ENCODE measurements around the gene KLHL30. TPM values are rescaled to one million over a fixed set of nuclear protein-coding genes. Genes with fewer than 3 reads are reported as not detected.

Gene KLHL30
- total RNA-seq, 1 experiment from 2014 or later: 0.61 TPM

DNA sequence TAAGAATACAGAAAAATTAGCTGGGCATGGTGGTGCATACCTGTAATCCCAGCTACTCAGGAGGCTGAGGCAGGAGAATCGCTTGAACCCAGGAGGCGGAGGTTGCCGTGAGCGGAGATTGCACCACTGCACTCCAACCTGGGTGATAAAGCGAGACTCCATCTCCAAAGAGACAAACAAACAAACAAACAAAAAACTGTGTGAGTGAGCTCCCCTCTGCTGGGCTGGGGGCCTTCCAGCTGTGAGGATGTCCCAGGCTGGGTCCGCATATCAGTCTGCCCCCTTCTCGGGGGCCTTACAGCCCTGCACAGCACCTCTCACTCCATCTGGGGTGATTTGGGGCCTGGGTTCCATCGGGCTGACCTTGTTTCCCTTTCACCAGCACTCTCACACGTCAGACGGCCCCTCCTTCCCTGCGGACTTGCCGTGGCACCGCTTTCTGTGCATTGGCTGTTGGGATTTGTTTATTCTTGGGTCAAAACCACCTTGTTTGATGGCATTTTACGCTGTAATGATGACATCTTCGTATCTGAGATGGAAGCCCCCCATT is 2.8 kb upstream of the KLHL30 start (continued):
- TF ChIP-seq ZBTB33 (IDR thresholded peaks at IDR 0.05; ENCODE audit: extremely low read depth, insufficient replicate concordance, low read length) (no peak), RAD21 (IDR thresholded peaks at IDR 0.05; ENCODE audit: low read depth) (no peak)

GRCh38 chr2:238136820-238137537 is 1.5 kb upstream of the KLHL30 start:
- H4K20me1 ChIP-seq (ENCODE audit: insufficient read depth): no peaks in the 10 kb centered on the region
- no peaks in the 10 kb centered on the region for H3K36me3 ChIP-seq (ENCODE audit: control insufficient read depth in 1 of 2, insufficient read depth in 2 of 2, low read length in 2 of 2)
- H3K4me2 ChIP-seq (ENCODE audit: low read length): no peak overlapping the region
- no peak overlapping the region for H2AFZ ChIP-seq (ENCODE audit: low read depth, low read length, poor library complexity, severe bottlenecking)
- ATAC-seq: no peak
- no peaks in the 10 kb centered on the region for H3K9me2 ChIP-seq (ENCODE audit: insufficient read depth)
- ChIA-PET POLR2A (no interaction called here), RAD21 (ENCODE audit: low non-redundant PET in 1 of 2, low total read pairs in 2 of 2, uncharacterized antibody in 2 of 2, unreplicated experiment in 2 of 2) (no interaction called here), CTCF (no interaction called here)
- H3K4me3 ChIP-seq (replicated peaks in 1 of 2; ENCODE audit: low read depth in 1 of 2, low read length in 2 of 2): no peak overlapping the region
- H3K79me2 ChIP-seq (ENCODE audit: insufficient read depth, low read length): no peaks in the 10 kb centered on the region
- H3K4me1 ChIP-seq (ENCODE audit: control insufficient read depth in 1 of 2, insufficient read depth in 2 of 2, low read length in 2 of 2): peaks cover 27 to 36% of the 10 kb centered on the region in 2 experiments
- no peaks in the 10 kb centered on the region for H3K27me3 ChIP-seq (ENCODE audit: insufficient read depth, low read length)
- no peak for DNase-seq (ENCODE audit: low read depth, low spot score)
- intact Hi-C loops (cut with micrococcal nuclease): no loop called here
- no peak overlapping the region for H3K27ac ChIP-seq (ENCODE audit: low read depth, low read length)
- no peak for TF ChIP-seq CEBPB (IDR thresholded peaks at IDR 0.05; ENCODE audit: low read depth)
- TF ChIP-seq, protein P1, sequence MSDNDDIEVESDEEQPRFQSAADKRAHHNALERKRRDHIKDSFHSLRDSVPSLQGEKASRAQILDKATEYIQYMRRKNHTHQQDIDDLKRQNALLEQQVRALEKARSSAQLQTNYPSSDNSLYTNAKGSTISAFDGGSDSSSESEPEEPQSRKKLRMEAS (IDR thresholded peaks at IDR 0.05): no peak
- no peak for TF ChIP-seq SRF (IDR thresholded peaks at IDR 0.05; ENCODE audit: low read depth)
- no peak for TF ChIP-seq ZBTB33 (IDR thresholded peaks at IDR 0.05; ENCODE audit: extremely low read depth, insufficient replicate concordance, low read length)
- TF ChIP-seq FOSL1 (IDR thresholded peaks at IDR 0.05; ENCODE audit: low read depth): no peak
- no peak for TF ChIP-seq EGR1 (IDR thresholded peaks at IDR 0.05; ENCODE audit: low read depth)
- no peak for TF ChIP-seq YY1 (IDR thresholded peaks at IDR 0.05; ENCODE audit: extremely low read depth, insufficient replicate concordance, low read depth, low read length)
- no peak for TF ChIP-seq ELF1 (IDR thresholded peaks at IDR 0.05; ENCODE audit: borderline replicate concordance, low read depth)
- TF ChIP-seq, protein P2, sequence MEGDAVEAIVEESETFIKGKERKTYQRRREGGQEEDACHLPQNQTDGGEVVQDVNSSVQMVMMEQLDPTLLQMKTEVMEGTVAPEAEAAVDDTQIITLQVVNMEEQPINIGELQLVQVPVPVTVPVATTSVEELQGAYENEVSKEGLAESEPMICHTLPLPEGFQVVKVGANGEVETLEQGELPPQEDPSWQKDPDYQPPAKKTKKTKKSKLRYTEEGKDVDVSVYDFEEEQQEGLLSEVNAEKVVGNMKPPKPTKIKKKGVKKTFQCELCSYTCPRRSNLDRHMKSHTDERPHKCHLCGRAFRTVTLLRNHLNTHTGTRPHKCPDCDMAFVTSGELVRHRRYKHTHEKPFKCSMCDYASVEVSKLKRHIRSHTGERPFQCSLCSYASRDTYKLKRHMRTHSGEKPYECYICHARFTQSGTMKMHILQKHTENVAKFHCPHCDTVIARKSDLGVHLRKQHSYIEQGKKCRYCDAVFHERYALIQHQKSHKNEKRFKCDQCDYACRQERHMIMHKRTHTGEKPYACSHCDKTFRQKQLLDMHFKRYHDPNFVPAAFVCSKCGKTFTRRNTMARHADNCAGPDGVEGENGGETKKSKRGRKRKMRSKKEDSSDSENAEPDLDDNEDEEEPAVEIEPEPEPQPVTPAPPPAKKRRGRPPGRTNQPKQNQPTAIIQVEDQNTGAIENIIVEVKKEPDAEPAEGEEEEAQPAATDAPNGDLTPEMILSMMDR (IDR thresholded peaks at IDR 0.05 in 2 of 3, conservative IDR thresholded peaks at IDR 0.05 in 1 of 3; ENCODE audit: borderline replicate concordance in 1 of 3, insufficient read depth in 1 of 3, low read depth in 2 of 3, low read length in 2 of 3): no peak
- no peak for TF ChIP-seq RAD21 (IDR thresholded peaks at IDR 0.05; ENCODE audit: low read depth)
- no peak overlapping the region for H3K9ac ChIP-seq (ENCODE audit: low read length)
- H3K9me3 ChIP-seq (ENCODE audit: control insufficient read depth in 1 of 2, insufficient read depth in 1 of 2, low read depth in 1 of 2, low read length in 2 of 2): no peaks in the 10 kb centered on the region
- no TSS peak for BruUV-seq (replicated peaks)
